Suprapubic skin (tissue), 4 donors: Measurements from ENCODE around the gene TRIML1. TPM values are rescaled to one million over a fixed set of nuclear protein-coding genes. Genes with fewer than 3 reads are reported as not detected.

Source experiments
- DNase-seq, 2 donors: peaks; one replicate each; pipeline ENCODE4 v3.0.0-alpha.2; 2019; ENCODE audit warnings: low spot score in 2 of 2
- H3K27ac ChIP-seq: fragments of 200-600 bp; sonication (generic); one replicate; pipeline ENCODE4 v1.5.1; 2019
- H3K27me3 ChIP-seq: fragments of 200-600 bp; sonication (generic); one replicate; pipeline ENCODE4 v1.5.1; 2019
- H3K36me3 ChIP-seq: fragments of 200-600 bp; sonication (generic); one replicate; pipeline ENCODE4 v1.5.1; 2019
- H3K4me1 ChIP-seq: fragments of 200-600 bp; sonication (generic); one replicate; pipeline ENCODE4 v1.5.1; 2019
- H3K4me3 ChIP-seq: fragments of 200-600 bp; sonication (generic); one replicate; pipeline ENCODE4 v1.5.1; 2019; ENCODE audit warnings: mild to moderate bottlenecking
- H3K9me3 ChIP-seq: fragments of 200-600 bp; sonication (generic); one replicate; pipeline ENCODE4 v1.5.1; 2019
- EP300 ChIP-seq: sonication (generic); formaldehyde crosslinking; IDR thresholded peaks from one replicate; pipeline ENCODE4 v1.6.1; 2017; ENCODE audit warnings: antibody characterized with exemption
- POLR2A ChIP-seq, 2 donors: fragments of 450-650 bp; IDR thresholded peaks; one replicate each; pipeline ENCODE4 v1.6.1; 2017; ENCODE audit warnings: antibody characterized with exemption in 2 of 2, mild to moderate bottlenecking in 2 of 2, moderate library complexity in 2 of 2
- POLR2AphosphoS5 ChIP-seq, 3 donors: sonication (generic); formaldehyde crosslinking; IDR thresholded peaks; one replicate each; pipeline ENCODE4 v1.6.1; 2017; ENCODE audit warnings: antibody characterized with exemption in 3 of 3
- WGBS: methylation state at CpG from one replicate; pipeline ENCODE4 v1.1.5; 2018; 5-methylcytosine and 5-hydroxymethylcytosine counted together
- total RNA-seq, 4 donors: library from RNA; depleted of rRNA; stranded (reverse); fragments of >200 nt; gene quantifications; one replicate each; pipeline ENCODE4 v1.1.0, GENCODE V29; 2016
- TF ChIP-seq, protein P1 (sequence below), 2 donors: fragments of 200-600 bp in 1 of 2; fragments of 450-650 bp in 1 of 2; sonication (generic) in 1 of 2; IDR thresholded peaks; one replicate each; pipeline ENCODE4 v1.5.1; 2016 to 2019; ENCODE audit warnings: antibody characterized with exemption in 2 of 2, mild to moderate bottlenecking in 1 of 2, moderate library complexity in 1 of 2

TRIML1 gene
- total RNA-seq, 4 donors from 2014 or later = not detected

DNA sequence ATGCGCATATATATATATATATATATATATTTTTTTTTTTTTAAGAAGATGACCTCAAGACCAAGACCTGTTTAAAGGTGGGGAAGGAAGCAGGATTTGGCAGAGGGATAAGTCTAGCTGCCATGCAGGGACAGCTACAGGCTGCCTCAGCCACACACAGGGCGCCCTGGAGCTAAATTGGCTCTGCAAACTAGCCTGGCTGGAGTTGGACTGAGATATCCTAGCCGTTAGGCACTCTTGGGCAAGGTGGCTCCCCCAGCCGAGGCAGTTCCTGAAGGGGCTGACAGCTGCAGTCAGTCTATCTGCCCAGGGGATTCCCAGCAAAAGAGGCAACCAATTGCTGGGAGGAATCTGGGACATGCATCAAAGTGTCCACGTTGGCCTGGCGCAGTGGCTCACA, 21.9 kb downstream of the TRIML1 start:
- H3K9me3 ChIP-seq = no peaks in the 10 kb centered on the region
- no peak overlapping the region for H3K4me3 ChIP-seq
- no peak overlapping the region for H3K27ac ChIP-seq
- no peaks in the 10 kb centered on the region for H3K4me1 ChIP-seq
- no peak for DNase-seq
- TF ChIP-seq, protein P1, sequence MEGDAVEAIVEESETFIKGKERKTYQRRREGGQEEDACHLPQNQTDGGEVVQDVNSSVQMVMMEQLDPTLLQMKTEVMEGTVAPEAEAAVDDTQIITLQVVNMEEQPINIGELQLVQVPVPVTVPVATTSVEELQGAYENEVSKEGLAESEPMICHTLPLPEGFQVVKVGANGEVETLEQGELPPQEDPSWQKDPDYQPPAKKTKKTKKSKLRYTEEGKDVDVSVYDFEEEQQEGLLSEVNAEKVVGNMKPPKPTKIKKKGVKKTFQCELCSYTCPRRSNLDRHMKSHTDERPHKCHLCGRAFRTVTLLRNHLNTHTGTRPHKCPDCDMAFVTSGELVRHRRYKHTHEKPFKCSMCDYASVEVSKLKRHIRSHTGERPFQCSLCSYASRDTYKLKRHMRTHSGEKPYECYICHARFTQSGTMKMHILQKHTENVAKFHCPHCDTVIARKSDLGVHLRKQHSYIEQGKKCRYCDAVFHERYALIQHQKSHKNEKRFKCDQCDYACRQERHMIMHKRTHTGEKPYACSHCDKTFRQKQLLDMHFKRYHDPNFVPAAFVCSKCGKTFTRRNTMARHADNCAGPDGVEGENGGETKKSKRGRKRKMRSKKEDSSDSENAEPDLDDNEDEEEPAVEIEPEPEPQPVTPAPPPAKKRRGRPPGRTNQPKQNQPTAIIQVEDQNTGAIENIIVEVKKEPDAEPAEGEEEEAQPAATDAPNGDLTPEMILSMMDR (IDR thresholded peaks at IDR 0.05) = no peak
- TF ChIP-seq EP300 (no peak), POLR2A (IDR thresholded peaks at IDR 0.05) (no peak), POLR2AphosphoS5 (IDR thresholded peaks at IDR 0.05) (no peak)
- 56% methylated on average over 5 of the region's 6 CpGs for WGBS
- no peaks in the 10 kb centered on the region for H3K36me3 ChIP-seq
- no peaks in the 10 kb centered on the region for H3K27me3 ChIP-seq

DNA sequence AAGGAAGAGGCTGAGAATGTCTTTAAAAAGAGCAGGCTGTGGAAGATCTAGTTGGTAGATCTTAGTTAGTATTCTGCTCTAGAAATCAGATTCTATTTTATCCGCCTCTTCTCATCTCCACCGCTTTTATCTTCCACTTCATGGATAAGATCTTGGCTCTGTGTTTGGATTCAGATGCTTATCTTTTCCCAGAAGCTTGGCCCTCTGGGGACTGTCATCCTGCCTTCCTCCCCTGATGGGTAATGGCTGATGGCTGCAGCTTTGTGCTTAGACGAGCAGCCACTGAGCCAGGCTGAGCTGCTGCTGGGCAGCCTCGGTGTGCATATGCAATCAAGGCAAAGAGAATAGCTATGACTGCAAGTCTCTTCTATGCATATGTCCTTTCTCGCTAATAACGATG, 23.5 kb downstream of the TRIML1 start:
- Histone ChIP-seq H3K36me3 (no peaks in the 10 kb centered on the region), H3K9me3 (no peaks in the 10 kb centered on the region), H3K27me3 (no peaks in the 10 kb centered on the region), H3K27ac (no peak overlapping the region), H3K4me3 (no peak overlapping the region), H3K4me1 (no peaks in the 10 kb centered on the region)
- TF ChIP-seq EP300 (no peak), POLR2A (IDR thresholded peaks at IDR 0.05) (no peak)
- TF ChIP-seq, protein P1 (IDR thresholded peaks at IDR 0.05) = no peak
- DNase-seq = no peak
- 62% methylated on average over 6 of the region's 6 CpGs for WGBS

DNA sequence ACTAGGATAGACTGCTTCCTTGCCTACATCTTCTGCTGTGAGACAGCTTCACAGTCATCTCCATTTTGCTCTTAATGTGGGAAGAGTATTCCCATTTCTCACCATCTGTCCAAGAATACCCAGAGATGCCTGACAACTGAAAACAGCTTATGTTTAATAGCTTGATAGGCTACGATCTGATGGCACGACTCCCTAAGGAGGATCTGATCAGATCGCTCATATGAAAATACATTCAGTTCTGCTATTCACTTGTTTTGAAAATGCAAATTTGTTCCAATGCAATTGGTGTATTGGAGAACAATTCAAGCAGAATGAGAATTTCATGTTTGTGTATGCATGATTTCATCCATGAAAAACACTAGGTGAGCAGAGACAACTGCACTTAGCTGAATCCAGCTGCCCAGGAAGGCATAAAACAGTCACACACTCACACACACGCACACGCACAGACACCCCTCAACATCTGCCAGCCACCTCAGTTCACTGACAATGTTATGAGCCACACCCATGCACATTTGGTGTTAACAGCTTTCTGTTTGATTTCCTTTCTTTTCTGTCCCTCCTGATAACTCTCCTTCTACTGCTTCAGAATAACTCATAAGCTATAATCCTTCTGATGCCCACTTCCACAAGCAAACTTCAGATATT, 29.6 kb downstream of the TRIML1 start:
- Histone ChIP-seq H3K4me1 (no peaks in the 10 kb centered on the region), H3K27ac (no peak overlapping the region), H3K27me3 (no peaks in the 10 kb centered on the region), H3K4me3 (no peak overlapping the region), H3K9me3 (no peaks in the 10 kb centered on the region), H3K36me3 (no peaks in the 10 kb centered on the region)
- WGBS = 54% methylated on average over 5 of the region's 5 CpGs
- TF ChIP-seq POLR2AphosphoS5 (IDR thresholded peaks at IDR 0.05) = no peak
- no peak for TF ChIP-seq EP300
- TF ChIP-seq POLR2A (IDR thresholded peaks at IDR 0.05) = no peak
- TF ChIP-seq, protein P1 (IDR thresholded peaks at IDR 0.05) = no peak
- DNase-seq = no peak

DNA sequence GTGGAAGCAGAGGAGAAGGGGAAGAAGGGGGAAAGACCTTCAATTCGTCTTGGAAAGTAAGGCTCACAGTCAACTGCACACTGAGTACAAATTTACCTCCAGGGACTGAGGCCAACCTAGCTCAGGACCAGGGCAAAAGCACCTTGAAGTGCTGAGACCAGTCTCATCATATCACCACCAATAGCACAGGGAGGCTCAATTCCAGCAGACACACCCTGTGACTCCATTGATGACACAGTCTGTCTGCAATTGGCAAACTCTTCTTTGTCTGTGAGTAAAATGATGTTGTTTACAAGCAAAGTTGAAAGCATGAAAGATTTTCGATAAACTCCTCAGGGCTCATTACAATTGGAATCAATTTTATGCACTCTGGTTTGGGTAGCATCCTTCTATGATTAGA, 32.3 kb downstream of the TRIML1 start:
- Histone ChIP-seq H3K4me3 (no peak overlapping the region), H3K4me1 (no peaks in the 10 kb centered on the region), H3K27ac (no peak overlapping the region), H3K36me3 (no peaks in the 10 kb centered on the region), H3K27me3 (no peaks in the 10 kb centered on the region), H3K9me3 (no peaks in the 10 kb centered on the region)
- WGBS = 78% methylated on average over 2 of the region's 2 CpGs
- TF ChIP-seq POLR2AphosphoS5 (IDR thresholded peaks at IDR 0.05) (no peak), POLR2A (IDR thresholded peaks at IDR 0.05) (no peak), EP300 (no peak)
- TF ChIP-seq, protein P1 (IDR thresholded peaks at IDR 0.05) = no peak
- DNase-seq = no peak

DNA sequence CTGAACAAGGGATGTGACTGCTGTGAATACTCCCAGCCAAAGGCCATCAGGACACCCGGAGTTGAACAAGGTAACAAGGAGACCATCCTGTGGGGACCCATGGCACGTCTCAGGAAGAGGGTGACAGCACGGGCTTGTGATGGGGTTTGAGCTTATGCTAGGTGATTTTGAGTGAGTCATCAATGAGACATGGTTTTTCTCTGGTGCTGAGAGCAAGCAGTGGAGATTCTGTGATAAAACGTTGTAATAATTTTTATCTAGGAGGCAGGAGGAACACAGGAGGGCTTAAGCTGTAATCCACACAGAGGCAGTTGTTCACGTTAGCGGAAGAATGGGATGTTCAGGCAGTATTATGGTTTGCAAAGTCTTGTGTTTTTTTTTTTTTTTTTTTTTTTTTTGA, 36.0 kb downstream of the TRIML1 start:
- WGBS = 89% methylated on average over 6 of the region's 6 CpGs
- no peak overlapping the region for H3K27ac ChIP-seq
- TF ChIP-seq POLR2AphosphoS5 (IDR thresholded peaks at IDR 0.05) (no peak), EP300 (no peak), POLR2A (IDR thresholded peaks at IDR 0.05) (no peak)
- TF ChIP-seq, protein P1 (IDR thresholded peaks at IDR 0.05) = no peak

More for the DNA sequence above, 36.0 kb downstream of the TRIML1 start:
- H3K27me3 ChIP-seq = no peaks in the 10 kb centered on the region
- H3K36me3 ChIP-seq = no peaks in the 10 kb centered on the region
- H3K9me3 ChIP-seq = no peaks in the 10 kb centered on the region
- H3K4me3 ChIP-seq = no peak overlapping the region
- no peaks in the 10 kb centered on the region for H3K4me1 ChIP-seq
- no peak for DNase-seq
